Panc1 (cell line): ENCODE measurements around the gene ZNF804A. TPM values are rescaled to one million over a fixed set of nuclear protein-coding genes. Genes with fewer than 3 reads are reported as not detected.

Experiments
- ATAC-seq: fragments of 200-7000 bp; cut with Tn5 transposase; 2 replicates; pipeline ENCODE4 v1.9.1; 2020; ENCODE audit warnings: mild to moderate bottlenecking, moderate library complexity
- BruUV-seq: library from RNA; stranded (reverse); fragments of 400-500 nt; replicated peaks from 2 replicates; lab custom pipeline; 2021; lab: Mats Ljungman, UMichigan
- CTCF ChIA-PET: fragments of 300-600 bp; sonication (Branson Sonifier 250); formaldehyde crosslinking; loops from one replicate; lab custom pipeline; 2022; ENCODE audit warnings: antibody characterized with exemption; lab: Charles Lee
- POLR2A ChIA-PET: fragments of 300-600 bp; sonication (Branson Sonifier 250); formaldehyde crosslinking; loops from one replicate; lab custom pipeline; 2022; ENCODE audit warnings: antibody characterized with exemption; lab: Charles Lee
- DNase-seq: peaks from one replicate; pipeline ENCODE4 v3.0.0-alpha.2; 2010; ENCODE audit warnings: low read depth, low spot score
- H3K27ac ChIP-seq: 2 replicates; pipeline ENCODE4 v1.5.1; 2011; ENCODE audit warnings: mild to moderate bottlenecking, low read length, inconsistent platforms
- H3K27me3 ChIP-seq: fragments of 200-500 bp; sonication (Bioruptor generic); 2 replicates; pipeline ENCODE4 v1.6.0; 2014; ENCODE audit warnings: low read length, inconsistent platforms; ENCODE audit not compliant: control insufficient read depth, insufficient read depth
- H3K36me3 ChIP-seq: fragments of 200-500 bp; sonication (Bioruptor generic); 2 replicates; pipeline ENCODE4 v1.5.1; 2014; ENCODE audit warnings: inconsistent platforms, mild to moderate bottlenecking, low read length, moderate library complexity; ENCODE audit not compliant: control insufficient read depth, insufficient read depth
- H3K4me1 ChIP-seq: 2 replicates; pipeline ENCODE4 v1.5.1; 2011; ENCODE audit warnings: inconsistent platforms, mild to moderate bottlenecking, low read length, moderate library complexity; ENCODE audit not compliant: control insufficient read depth, insufficient read depth
- H3K4me3 ChIP-seq, 2 experiments: 2 replicates each; pipeline ENCODE4 v1.5.1; 2011 to 2012; ENCODE audit warnings: low read depth in 2 of 2, low read length in 2 of 2, mild to moderate bottlenecking in 2 of 2, inconsistent platforms in 1 of 2, moderate library complexity in 1 of 2
- H3K9me3 ChIP-seq: fragments of 200-500 bp; sonication (Bioruptor generic); 2 replicates; pipeline ENCODE4 v1.5.1; 2014; ENCODE audit warnings: low read depth, mild to moderate bottlenecking, inconsistent platforms, low read length, moderate library complexity; ENCODE audit not compliant: control insufficient read depth, insufficient read depth
- CTCF ChIP-seq: fragments of 450-650 bp; IDR thresholded peaks from 2 replicates; pipeline ENCODE4 v1.5.1; 2017; ENCODE audit warnings: mild to moderate bottlenecking
- POLR2AphosphoS5 ChIP-seq: IDR thresholded peaks from 2 replicates; pipeline ENCODE4 v1.6.1; 2012; ENCODE audit warnings: mild to moderate bottlenecking, low read depth, low read length, moderate library complexity
- REST ChIP-seq, 2 experiments: IDR thresholded peaks; 2 replicates each; pipeline ENCODE4 v1.6.1; 2011 to 2012; ENCODE audit warnings: low read depth in 2 of 2, control low read depth in 1 of 2, low read length in 1 of 2, mild to moderate bottlenecking in 1 of 2, moderate library complexity in 1 of 2; ENCODE audit not compliant: insufficient read depth in 1 of 2
- SIN3A ChIP-seq: IDR thresholded peaks from 2 replicates; pipeline ENCODE4 v1.6.1; 2012; ENCODE audit warnings: low read depth, mild to moderate bottlenecking, low read length, moderate library complexity, borderline replicate concordance; ENCODE audit not compliant: insufficient read depth
- TCF7L2 ChIP-seq: IDR thresholded peaks from 2 replicates; pipeline ENCODE4 v1.6.1; 2011; ENCODE audit warnings: mild to moderate bottlenecking, low read depth, low read length, inconsistent platforms
- in situ Hi-C: cut with HindIII; loops from 2 replicates; pipeline ENCODE4 v1.10.0; 2016; ENCODE audit warnings: low sequenced_read_pairs, low pct_unique_long_range_greater_than_20kb
- intact Hi-C: fragments of 100-400 bp; cut with micrococcal nuclease; formaldehyde crosslinking; loops from one replicate; pipeline ENCODE4 v1.10.0; 2022; ENCODE audit not compliant: unreplicated experiment
- total RNA-seq: library from RNA; stranded (reverse); gene quantifications from one replicate; pipeline ENCODE4 v1.2.1, GENCODE V29; 2021; ENCODE audit not compliant: unreplicated experiment

Gene ZNF804A
- total RNA-seq, 1 experiment from 2014 or later = 2.2 TPM

- Histone ChIP-seq H3K36me3 (no peaks in the 10 kb centered on the region), H3K27ac (no peak overlapping the region), H3K27me3 (no peaks in the 10 kb centered on the region), H3K4me1 (no peaks in the 10 kb centered on the region; the same call in 1 of the 2 replicates), H3K4me3 (no peak overlapping the region), H3K9me3 (no peaks in the 10 kb centered on the region)
- BruUV-seq = no TSS peak
- ChIA-PET CTCF (no interaction called here), POLR2A (no interaction called here)
- in situ Hi-C loops = no loop called here
- ATAC-seq (no peak), DNase-seq (no peak)
- intact Hi-C loops = no loop called here
- TF ChIP-seq CTCF (no peak), TCF7L2 (no peak), SIN3A (no peak), POLR2AphosphoS5 (no peak), REST (IDR thresholded peaks at IDR 0.05; ENCODE audit: insufficient read depth in 1 of 2, low read depth in 2 of 2, low read length in 1 of 2) (no peak)
These were observed 39.4 kb upstream of the ZNF804A start for GRCh38 chr2:184558713-184559464.

GRCh38 chr2:184560603-184561002 lies 37.7 kb upstream of the ZNF804A start:
- ChIA-PET CTCF (no interaction called here), POLR2A (no interaction called here)
- Histone ChIP-seq H3K4me1 (no peaks in the 10 kb centered on the region), H3K4me3 (no peak overlapping the region), H3K36me3 (no peaks in the 10 kb centered on the region; the same call in 1 of the 2 replicates), H3K27ac (no peak overlapping the region), H3K27me3 (no peaks in the 10 kb centered on the region), H3K9me3 (no peaks in the 10 kb centered on the region)
- BruUV-seq = no TSS peak
- TF ChIP-seq SIN3A = no peak
- TF ChIP-seq REST (IDR thresholded peaks at IDR 0.05; ENCODE audit: insufficient read depth in 1 of 2, low read depth in 2 of 2, low read length in 1 of 2) = no peak
- TF ChIP-seq CTCF = no peak
- TF ChIP-seq POLR2AphosphoS5 = no peak
- TF ChIP-seq TCF7L2 = no peak
- intact Hi-C loops = no loop called here
- ATAC-seq (no peak), DNase-seq (no peak)
- in situ Hi-C loops = no loop called here
